NCI-H2227 treated with DMSO at 0.1 percent for 48 hours (cell line): Measurements from ENCODE around the gene PROC.

Source experiments
- DNase-seq: peaks from one replicate; lab custom pipeline; 2025; lab: John Stamatoyannopoulos, UW

PROC gene

GRCh38 chr2:127456960-127457359 lies 38.7 kb downstream of the PROC start:
- no peak for DNase-seq

- no peak for DNase-seq
These were observed 44.2 kb downstream of the PROC start for GRCh38 chr2:127462461-127462860.

GRCh38 chr2:127463155-127463991 lies 45.1 kb downstream of the PROC start:
- no peak for DNase-seq

- DNase-seq, result no peak
These were observed 46.4 kb downstream of the PROC start for GRCh38 chr2:127464470-127465257.

- no peak for DNase-seq
These were observed 47.0 kb downstream of the PROC start for GRCh38 chr2:127465258-127465657.

- DNase-seq, result no peak
These were observed 50.8 kb downstream of the PROC start for GRCh38 chr2:127469051-127469450.

- DNase-seq, result no peak
These were observed 51.7 kb downstream of the PROC start for GRCh38 chr2:127469974-127470373.

- no peak for DNase-seq
These were observed 53.2 kb downstream of the PROC start for GRCh38 chr2:127471286-127471988.

- DNase-seq, result no peak
These were observed 54.0 kb downstream of the PROC start for GRCh38 chr2:127472268-127472667.

- no peak for DNase-seq
These were observed 57.6 kb downstream of the PROC start for GRCh38 chr2:127475788-127476187.
